ENCODE measurements around the gene HEPN1.
"Not testable (repeated sequence)": the region's sequence is repeated elsewhere in the genome, so short reads cannot be mapped to it uniquely, and the experiment has no call there.

The HEPN1 gene

DNA sequence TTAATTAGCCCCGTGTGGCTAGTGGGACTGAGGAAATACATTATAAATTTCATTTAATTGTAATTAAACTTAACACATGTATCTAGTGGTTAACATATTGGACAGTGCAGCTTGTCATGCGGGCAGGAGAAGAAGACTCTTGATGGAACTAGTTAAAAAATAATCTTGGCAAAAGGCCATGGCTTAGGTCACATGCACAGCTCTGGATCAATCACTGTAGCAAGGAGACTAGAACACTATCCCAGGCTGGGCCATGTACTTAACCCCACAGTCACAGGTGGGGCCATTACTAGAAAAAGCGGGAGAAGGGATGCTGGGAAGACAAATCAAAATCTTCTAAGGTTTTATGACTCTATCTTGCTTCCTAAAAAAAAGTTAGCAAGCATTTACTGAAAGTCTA, 25.5 kb downstream of the HEPN1 start:
- no peak for DNase-seq

DNA sequence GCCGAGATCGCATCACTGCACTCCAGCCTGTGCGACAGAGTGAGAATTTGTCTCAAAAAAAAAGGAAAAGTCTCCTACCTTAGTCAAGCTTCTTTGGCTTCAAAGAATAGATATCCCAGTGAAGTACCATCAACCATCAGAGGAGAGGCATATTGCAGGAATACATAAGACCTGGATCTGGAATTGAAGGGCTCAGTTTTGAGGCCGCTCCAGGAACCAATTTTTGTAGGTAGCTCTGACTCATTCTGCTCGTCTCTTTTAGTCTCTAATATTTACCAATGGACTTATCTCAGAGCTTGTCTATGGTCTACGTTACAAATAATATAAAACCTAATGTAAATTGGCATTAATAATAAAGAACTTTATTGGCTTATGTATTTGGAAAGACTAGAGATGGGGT, 26.8 kb downstream of the HEPN1 start:
- no peak for DNase-seq

DNA sequence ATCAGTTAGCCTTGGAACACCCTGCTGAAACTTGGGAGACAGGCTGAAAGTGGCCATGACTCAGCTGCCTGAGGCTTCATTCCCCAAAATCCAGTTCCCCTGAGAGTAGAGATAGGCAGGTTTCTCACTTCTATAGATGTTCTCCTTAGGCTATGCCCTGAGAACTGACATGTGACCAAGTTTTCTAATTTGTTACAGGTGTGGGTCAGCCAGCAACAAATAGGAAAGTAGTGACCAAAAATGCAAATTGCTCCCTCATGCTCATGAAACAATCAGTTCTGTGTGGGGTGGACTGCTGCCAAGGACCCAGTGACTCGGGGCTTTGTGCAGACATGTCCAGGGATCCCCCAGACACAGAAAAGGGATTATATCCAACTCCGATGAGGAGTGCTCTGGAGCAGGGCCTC, 27.7 kb downstream of the HEPN1 start:
- DNase-seq: no peak

DNA sequence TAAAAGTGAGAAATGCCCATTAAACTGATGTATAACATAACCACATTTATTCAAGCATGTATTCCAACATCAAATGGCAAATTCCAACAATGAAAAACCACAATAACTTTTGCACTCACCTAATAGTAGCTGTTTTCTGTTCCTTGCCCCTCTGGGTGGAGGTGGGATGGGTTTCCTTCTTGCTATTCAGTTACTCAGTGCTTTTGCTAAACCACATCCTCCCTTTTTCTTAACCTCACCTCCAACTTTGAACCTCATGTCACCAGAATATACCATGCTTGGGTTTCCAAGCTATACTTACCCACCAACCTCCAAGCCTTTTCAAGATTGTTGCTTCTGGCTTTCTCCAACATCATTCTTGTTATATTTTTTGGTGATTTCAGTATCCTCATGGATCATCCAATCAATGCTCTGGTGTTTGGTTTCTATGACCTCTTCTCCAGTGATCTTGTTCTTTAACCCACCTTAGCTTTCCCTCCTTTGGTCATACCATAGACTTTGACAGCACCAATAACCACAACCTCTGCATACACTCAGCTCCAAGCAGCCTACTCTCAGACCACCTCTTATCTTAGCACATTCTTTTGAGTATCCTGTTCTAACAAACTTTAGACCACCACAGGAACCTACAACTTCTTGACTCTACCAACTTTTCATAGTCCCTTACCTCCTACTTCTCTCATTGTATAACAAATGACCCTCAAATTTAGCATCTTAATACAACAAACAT, 31.7 kb downstream of the HEPN1 start:
- no peak for DNase-seq

DNA sequence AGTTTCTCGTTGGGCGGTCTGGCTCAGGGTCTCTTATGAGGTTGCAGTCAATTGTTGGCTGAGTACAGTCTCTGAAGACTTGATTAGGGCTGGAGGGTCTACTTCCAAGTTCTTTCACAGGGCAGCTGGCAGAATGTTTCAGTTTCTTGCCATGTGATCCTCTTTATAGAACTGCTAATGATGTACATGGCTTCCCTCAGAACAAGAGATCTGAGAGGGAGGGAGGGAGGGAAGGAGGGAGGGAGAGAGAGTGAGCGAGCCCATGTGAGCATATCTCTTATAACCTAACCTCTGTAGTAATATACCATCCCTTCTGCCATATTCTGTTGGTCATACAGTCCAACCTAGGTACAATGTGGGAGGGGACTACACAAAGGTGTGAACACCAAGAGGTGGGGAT, 32.3 kb downstream of the HEPN1 start:
- DNase-seq: no peak

DNA sequence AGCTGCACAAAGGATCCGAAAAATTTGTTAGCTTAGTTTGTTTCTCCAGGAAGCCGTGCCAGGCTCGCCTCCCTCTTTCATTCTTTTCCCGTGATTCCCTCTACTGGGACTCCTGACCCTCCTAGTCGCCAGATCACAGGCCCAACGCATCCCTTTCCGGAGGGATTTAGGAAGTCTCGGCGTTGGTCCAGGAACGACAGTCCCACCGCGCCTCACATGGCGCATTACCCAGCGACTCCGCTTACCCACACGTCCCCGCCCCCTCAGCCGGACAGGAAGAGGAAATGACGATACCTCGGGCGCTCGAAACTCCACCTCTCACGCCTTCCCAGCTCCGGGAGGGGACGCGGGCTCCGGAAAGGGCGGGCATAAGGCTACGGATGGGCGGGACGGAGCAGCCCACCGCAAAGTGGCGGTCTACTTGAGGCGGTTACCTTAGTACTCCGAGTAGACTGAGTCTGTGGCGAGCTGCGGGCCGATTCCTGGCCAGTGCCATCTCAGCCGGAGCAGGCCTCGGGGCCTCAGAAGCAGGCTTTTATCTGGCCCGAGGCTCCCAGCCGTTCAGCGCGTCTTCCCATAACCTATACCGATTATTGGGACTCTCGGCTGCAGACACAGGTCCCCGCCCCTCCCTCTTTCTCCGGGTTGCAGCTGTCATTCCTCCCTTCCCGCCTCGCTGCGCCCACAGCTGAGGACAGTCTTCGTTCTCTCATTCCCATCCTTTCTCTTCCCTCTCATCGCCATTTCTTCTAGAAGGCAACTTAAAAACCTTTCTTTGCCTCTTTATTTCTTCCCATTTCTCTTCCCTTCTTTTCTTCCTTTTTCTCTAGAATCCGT, 34.9 kb downstream of the HEPN1 start, which contains the start of gene CCDC15:
CCDC15 (plus strand) TSS at position 450 of the 837 bp plus-strand sequence. CDS start 531 bp downstream, outside the sequence.
- DNase-seq: peak; percentile 94

DNA sequence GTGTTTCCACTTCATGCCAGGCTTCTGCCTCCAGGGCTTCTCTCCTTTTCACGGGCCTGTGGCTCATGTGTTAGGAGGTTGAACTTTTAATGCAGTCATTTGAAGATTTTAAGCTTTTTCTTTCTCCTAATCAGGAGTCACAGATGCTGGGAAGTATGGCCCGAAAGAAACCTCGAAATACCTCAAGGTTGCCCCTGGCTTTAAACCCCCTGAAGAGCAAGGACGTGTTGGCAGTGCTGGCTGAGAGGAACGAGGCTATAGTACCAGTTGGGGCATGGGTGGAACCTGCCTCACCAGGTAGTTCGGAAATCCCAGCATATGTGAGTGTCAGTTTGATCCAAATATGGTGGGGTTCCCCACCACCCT, 35.5 kb downstream of the HEPN1 start:
- DNase-seq: no peak

DNA sequence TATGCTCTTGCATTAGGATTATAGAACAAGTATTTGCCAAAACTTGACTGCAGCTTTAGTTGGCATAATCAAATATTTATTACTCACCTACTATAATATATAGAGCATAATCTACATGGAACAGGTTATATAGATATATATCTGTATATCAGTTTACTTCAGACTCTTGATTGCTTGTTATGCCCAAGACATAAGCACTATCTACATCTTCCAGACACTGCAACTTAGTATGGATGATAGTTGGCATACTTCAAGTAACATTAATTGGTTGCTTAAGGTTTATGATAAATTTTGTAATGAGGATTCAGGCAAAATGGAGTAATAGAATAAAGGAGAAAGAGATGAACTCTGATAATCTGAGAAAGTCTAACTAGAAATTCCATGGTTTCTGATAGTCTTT, 36.0 kb downstream of the HEPN1 start:
- DNase-seq: no peak

DNA sequence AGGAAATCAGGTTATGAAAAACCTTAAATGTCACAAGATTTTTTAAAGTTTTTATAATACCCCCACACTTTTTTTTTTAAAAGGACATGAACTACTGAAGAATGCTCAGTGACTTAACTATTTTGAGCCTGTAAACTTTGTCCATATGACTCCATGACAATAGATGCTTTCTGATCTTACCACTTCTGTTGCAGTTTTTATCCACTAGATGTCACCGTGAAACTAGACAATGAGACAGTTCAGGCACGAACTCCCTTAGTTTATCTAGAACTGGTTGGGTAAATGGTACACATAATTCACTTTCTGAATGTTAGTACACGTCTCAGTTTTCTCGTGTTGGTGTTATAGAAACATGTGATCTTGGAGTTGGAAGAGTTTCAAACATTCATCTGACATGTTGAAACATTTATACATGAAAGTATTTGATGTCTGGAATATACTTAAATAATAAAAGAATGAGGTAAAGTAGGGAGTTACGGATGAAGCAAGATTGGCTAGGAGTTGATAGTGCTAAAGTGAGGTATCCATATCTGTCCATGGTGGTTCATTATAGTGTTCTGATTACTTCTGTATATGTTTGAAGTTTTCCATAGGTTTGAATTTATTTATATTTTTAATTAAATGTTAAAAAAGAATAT, 43.0 kb downstream of the HEPN1 start:
- DNase-seq: no peak

DNA sequence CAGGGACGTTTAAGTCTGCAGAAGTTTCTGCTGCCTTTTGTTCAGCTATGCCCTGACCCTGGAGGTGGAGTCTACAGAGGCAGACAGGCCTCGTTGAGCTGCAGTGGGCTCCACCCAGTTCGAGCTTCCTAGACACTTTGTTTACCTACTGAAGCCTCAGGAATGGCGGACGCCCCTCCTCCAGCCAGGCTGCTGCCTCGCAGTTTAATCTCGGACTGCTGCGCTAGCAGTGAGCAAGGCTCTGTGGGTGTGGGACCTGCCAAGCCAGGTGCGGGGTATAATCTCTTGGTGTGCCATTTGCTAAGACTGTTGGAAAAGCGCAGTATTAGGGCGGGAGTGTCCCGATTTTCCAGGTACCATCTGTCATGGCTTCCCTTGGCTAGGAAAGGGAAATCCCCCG, 49.1 kb downstream of the HEPN1 start:
- not testable (repeated sequence) for DNase-seq

All from effector CD4-positive, alpha-beta T cell (primary cell).